Fibroblast of skin of abdomen (primary cell): ENCODE data around the gene NPLOC4.

ENCODE experiments used
- DNase-seq: peaks from one replicate; pipeline ENCODE4 v3.0.0-alpha.2; 2013

Gene NPLOC4

DNA sequence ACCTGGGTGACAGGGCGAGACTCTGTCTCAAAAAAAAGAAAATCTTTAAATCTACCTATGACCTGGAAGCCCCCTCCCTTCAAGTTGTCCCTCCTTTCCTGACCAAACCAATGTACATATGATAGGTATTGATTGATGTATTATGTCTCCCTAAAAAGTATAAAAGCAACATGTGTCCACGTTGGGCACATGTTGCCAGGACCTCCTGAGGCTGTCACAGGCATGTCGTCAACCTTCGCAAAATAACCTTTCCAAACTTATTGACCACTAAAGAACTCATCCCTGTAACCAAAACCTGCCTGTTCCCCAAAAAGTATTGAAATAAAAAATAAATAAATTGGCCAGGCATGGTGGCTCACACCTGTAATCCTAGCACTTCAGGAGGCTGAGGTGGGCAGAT is 25.1 kb upstream of the NPLOC4 start:
- no peak for DNase-seq

DNA sequence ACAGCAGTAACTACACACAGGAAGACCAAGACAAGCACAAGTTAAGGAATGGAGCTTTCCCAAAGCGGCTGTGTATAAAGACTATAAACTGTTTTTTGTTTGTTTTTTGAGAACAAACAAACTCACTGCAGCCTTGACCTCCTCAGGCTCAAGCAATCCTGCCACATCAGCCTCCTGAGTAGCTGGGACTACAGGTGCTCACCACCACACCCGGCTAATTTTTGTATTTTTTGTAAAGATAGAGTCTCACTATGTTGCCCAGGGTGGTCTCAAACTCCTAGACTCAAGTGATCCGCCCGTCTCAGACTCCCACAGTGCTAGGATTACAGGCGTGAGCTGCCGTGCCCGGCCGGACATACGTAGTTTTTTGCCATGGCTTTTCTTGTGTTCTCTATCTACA is 23.5 kb upstream of the NPLOC4 start:
- no peak for DNase-seq

DNA sequence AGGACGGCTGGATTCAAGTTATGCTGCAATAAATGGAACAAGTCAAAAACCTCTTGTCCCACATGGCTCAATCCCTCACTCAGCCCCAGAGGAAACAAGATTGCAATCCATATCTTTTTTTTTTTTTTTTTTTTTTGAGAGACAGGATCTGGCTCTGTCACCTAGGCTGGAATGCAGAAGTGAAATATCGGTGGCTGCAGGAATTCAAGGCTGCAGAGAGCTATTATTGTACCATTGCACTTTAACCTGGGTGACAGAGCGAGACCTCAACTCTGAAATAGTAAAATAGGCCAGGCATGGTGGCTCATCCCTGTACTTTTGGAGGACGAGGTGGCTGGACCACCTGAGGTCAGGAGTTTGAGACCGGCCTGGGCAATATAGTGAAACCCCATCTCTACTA is 22.1 kb upstream of the NPLOC4 start:
- no peak for DNase-seq

DNA sequence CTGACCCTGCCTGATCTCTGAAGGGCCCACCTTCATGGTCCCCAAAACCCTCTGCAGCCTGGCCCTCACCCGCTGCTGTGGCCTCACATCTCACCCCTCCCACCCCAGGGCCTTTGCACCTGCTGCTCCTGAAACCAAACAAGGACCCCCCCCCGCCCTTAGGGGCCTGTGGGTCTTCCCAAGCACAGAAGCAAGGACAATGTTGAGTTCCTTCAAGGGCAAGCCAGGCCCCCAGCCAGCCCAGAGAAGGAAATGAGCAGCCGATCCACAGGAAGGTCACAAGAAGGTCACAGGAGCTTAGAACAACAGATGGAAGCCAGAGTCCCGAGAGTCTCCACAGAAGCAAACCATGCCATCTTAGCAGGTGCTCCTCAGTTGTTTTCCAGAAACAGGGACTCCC is 19.9 kb upstream of the NPLOC4 start:
- no peak for DNase-seq

DNA sequence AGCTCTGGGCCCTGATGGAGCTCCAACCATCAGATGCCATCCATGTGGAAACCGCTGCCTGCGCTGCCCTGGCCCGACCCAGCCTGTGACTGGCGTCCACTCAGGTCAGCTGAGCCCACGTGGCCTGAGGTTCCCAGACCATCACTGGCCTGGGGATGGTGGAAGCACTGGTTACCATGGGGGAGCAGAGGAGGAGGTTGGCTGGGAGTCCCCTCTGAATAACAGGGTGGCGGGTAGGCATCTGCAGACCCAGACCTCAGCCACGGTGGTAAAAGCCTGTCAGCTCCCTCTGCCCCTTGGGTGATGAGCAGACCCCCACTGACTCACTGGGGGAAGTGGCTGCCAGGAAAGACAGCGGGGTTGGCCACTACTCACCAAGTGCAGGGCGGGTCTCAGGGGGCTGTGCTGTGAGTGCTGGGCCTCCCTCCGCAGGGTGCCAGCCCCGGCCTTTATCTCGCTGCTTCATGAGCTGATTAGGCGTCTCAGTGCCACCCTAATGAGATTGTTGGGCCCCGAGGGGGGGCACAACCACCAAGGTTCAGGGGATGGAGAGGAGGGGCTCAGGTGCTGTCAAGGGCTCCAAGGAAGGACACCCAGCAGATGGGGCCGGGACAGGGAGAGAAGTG is 19.3 kb upstream of the NPLOC4 start, which contains the start of gene PDE6G:
Gene PDE6G, minus strand, starts transcription at position 425 of the 626 bp plus-strand sequence. CDS start 3,237 bp downstream, outside the sequence.
- no peak for DNase-seq

DNA sequence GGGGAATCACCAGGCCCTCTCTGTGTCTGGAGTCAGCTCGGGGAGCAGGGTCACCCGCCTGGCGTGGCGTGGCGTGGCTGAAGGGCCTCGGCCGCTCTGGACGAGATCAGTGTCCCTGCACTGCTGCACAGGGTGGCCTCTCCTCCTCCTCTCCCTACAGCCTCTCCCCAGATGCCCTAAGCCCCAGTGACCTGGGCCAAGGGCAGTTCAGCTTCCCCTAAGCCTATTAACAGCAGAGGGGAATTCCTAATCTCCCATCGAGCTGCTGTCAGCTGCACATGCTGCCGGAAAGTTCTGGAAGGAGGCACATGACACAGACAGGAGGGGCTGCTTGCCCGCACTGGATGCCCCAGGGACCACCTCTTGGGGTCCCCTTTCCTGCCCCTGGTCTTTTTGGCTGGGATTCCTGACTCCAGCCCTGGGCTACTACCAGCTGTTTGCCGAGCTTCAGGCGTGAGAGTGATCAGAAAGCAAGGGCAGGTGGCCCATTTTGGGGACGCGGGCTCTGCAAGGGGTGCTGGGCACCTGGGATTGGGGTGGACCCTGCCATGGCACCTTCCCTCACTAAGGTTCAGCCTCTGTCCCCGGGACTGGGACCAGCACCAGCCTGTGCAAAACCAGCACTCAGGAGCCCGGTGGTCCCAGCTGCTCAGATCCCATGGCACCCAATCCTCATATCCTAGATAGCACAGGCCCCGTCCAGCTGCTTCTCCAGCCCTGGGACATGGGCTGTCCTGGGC is 18.6 kb upstream of the NPLOC4 start:
- no peak for DNase-seq

DNA sequence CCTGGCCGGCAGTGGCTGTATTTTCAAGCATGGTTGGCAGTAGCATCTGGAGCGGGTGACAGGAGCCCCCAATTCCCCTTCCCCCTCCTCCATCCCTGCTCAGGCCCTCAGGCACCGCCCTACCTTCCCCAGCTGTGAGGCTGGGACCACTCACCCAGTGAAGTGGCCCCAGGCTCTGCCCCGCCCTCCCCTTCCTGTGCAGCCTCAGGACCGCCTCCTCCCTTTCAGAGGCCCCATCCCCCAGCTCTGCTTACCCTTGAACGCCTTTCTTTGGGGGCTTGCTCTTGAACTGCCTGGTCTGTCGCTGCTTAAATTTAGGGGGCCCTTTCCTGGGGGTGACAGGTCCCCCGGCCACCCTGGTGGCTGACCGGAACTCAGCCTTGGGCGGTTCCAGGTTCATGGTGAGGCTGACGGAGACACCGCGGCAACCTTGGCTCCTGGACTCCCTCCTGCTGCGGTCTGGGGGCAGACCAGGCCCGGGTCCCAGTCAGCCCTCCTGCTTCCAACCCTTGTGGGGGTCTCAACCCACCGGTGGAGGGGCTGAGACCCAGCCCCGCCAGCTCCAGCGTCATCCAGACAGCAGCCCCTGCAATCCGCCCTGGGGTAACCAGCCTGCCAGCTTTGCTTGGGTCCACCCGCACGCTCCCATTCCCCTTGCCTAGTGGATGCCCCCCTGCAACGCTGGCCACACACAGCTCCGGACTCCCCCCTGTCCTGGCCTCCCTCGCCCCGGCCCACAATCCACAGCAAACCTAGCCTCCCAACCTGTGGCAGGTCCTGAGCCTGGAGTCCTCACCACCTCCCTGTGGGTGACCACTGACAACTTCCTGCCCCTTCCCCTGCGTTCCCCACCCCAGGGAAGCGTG is 16.2 kb upstream of the NPLOC4 start:
- no peak for DNase-seq

DNA sequence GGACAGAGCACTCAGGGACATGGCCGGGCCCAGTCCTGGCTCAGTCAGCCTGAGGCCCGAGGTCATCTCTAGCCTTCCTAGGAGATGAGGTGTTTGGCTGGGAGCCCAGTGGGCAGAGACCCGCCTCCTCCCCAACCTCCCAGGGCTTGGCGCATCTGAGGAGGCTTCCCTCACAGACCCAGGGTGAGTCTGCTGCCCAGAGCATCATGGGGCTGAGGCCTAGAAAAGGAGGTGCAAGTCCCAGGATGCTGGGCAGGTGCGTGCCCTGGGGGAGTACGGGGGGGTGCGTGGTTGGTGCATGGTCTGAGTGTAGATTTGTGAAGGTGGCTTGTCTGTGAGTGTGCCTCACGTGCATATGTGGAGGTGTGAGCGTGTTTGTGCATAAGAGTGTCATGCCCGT is 14.8 kb upstream of the NPLOC4 start:
- peak; percentile 77 for DNase-seq

DNA sequence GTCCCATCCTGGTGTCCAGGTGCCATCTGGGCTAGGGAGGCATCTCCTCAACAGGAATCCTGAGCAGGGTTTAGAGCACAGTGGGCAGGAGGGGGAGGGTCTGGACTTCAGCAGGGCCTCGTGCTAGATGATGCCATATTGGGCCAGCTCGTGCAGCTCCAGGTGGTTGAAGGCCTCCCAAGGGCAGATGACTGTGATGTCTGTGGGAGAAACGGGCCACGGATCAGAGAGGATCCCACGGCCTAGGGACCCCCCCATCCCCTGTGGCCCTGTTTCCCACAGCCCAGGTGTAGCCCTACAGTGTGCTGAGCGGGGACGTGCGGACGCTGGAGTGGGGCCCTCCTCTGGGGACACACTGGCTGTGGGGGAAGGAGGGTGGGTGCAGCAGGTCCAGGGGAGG is 14.0 kb upstream of the NPLOC4 start:
- no peak for DNase-seq

DNA sequence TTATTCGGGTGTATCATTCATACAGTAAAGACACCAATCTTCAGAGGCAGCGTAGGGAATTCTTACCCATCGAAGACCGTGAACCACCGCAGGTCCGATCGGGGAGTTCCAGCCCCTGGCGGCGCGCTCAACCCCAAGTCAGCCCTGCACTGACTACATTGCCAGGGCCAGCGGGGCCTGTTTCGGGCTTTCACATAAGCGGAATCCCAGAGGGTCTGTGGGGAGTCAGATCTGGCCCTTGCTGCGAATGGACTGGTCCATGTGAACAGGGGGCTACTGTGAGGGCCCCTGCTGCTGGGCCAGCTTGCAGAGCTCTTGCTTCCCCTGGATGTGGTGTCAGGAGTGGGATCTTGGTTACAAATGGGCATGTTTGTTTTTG is 11.8 kb upstream of the NPLOC4 start:
- no peak for DNase-seq

DNA sequence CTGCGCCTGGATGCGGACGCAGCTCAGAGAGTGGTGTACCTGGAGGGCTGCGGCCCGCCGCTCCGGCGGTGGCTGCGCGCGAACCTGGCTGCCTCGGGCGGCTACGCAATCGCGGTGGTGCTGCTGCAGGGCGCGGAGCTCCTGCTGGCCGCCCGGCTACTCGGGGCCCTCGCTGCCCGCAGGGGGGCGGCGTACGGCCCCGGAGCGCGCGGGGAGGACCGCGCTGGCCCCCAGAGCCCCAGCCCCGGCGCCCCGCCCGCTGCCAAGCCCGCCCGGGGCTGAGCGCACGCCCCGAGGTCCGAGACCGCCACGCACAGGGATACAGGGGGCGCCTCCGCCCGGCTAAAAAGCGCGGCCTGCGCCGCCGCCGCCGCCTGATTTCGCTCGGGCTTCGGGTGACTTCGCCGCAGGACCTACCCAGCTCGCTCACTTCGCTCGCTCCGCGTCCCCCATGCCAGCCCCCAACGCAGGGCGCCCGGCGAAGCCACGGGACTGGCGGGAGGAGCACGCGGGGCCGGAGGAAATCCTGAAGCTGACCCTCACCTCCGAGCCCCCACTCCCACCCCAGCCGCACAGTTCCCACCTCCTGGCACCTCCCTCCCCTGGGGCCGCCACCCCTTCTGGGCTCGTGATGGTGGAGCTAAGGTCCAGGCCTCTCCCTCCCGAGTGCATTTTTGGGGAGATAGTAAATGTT is 11.2 kb upstream of the NPLOC4 start:
- DNase-seq, result no peak

DNA sequence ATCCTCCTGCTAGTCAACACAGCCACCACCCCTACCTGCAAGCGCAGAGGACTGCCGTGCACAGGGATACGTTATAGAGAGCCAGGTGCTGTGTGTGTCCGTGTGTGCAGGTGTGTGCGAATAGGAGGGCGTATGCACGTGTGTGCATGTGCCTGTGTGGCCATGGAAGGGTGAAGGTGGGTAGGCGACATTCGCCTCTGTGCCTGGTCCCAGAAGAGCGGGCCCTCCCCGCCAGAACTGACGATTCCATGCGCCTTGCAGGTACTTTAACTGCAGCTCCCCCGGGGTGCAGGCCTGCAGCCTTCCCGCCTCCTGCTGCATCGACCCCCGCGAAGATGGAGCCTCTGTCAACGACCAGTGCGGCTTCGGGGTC is 10.7 kb upstream of the NPLOC4 start:
- DNase-seq, result no peak

DNA sequence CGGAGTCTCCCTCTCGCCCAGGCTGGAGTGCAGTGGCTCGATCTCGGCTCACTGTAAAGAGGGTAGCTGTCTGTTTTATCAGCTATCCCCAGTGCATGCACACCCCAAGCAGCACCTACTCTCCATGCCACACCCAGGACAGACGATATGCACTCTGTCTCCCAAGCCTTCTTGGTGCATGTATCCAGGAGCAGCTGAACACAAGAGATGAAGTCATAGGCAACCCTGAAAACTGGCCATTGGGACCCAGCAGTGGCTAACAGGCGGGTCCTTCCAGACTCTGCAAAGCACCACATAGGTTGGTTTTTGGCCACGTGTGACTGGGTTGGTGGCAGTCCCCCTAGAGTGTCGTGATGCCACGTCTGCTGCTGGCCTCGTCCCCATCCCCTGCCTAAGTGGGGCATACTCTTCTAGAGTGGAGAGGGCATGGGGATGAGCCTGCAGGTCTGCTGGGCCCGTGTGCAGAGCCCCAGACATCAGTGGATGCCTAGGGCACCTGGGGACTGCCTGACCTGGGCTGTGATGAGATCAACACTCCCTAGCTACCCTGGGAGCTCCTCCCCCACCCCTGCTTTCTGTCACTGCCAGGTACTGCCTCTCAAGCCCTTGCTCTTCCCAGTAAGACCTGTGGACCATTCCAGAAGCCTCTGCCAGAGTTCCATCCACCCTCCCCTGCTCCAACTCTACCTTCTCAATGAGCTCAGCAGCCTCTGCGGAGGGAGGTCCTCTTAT is 10.1 kb upstream of the NPLOC4 start:
- no peak for DNase-seq

DNA sequence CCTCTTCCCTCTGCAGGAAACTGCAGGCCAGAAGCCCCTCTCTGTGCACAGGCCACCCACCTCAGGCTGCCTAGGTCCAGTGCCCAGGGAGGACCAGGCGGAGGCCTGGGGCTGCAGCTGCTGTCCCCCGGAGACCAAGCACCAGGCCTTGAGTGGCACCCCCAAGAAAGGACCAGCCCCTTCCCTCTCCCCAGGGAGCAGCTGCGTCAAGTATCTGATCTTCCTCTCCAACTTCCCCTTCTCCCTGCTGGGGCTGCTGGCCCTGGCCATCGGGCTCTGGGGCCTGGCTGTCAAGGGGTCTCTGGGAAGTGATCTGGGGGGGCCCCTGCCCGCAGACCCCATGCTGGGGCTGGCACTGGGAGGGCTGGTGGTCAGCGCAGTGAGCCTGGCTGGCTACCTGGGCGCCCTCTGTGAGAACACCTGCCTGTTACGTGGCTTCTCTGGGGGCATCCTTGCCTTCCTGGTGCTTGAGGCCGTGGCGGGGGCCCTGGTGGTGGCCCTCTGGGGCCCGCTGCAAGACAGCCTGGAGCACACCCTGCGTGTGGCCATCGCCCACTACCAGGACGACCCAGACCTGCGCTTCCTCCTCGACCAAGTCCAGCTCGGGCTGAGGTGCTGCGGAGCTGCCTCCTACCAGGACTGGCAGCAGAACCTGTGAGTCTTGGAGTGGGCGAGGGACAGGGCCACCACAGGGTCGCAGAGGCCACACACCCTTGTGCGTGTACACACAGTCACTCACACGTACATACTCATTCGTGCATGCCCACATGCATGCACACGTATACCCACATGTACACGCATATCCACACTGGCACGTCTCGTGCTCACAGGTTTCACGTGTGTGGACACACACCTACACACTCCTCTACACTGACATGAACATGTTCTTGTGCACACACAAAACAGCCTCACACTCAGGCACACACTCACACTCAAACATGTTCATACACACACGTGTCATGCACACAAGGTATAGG is 8.4 kb upstream of the NPLOC4 start:
- DNase-seq, result no peak

DNA sequence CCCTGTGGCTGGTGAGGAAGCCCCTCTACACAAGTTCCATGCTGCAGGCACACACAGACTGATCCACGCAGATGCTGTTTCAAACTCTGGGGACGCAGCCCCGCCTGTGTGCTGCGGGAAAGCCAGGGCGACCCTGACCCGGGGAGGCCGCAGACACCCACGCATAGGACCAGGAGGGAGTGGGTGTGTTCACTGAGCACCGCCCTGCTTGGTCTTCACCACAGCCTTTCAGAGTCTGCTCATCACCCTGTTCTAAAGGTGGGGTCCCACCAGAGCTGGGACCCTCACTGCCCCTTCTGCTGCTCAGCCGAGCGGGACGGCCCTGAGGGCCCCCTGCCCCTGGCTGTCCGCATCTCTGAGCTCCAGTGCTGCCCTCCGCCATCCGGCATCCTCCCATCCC is 7.6 kb upstream of the NPLOC4 start:
- no peak for DNase-seq

DNA sequence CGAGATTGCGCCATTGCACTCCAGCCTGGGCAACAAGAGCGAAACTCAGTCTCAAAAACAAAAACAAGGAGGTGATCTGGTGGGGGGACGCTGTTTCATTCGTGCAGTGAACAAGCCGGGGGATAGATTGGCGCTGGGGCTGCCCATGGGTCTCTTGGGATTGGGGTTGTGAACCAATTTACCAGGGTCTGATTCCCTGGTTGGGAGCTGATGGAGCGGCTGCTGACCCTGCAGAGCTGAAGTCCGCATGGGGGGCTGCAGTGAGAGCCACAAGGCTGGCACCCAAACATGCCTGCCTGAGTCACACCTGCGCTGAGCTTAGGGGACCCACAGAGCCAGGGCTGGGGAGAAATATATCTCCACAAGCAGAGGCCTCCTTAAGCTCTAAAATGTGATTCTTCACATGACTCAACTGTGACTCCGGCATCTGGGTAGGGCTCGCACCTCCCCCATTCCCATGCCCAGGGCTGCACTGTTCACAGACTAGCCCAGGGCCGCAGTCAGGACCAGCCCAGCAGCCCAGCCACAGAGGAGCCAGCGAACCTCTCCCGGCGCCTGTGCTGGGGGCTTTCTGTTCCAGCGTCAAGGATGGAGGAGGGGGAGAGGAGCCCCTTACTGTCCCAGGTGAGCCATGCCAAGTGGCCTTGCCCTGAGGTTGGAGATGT is 5.0 kb upstream of the NPLOC4 start:
- peak; percentile 73 for DNase-seq

DNA sequence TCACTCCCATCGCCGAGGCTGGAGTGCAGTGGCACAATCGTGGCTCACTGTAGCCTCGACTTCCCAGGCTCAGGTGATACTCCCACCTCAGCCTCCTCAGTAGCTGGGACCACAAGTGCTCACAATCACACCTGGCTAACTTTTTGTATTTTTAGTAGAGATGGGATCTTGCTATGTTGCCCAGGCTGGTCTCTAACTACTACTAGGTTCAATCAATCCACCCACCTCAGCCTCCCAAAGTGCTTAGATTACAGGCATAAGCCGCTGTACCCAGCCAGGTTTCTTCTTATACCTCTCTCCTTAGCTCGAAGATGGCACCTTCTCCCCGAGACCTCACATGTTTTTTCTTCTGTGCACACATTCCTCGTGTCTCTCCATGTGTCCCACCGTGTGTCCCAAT is 3.1 kb upstream of the NPLOC4 start:
- DNase-seq, result no peak

DNA sequence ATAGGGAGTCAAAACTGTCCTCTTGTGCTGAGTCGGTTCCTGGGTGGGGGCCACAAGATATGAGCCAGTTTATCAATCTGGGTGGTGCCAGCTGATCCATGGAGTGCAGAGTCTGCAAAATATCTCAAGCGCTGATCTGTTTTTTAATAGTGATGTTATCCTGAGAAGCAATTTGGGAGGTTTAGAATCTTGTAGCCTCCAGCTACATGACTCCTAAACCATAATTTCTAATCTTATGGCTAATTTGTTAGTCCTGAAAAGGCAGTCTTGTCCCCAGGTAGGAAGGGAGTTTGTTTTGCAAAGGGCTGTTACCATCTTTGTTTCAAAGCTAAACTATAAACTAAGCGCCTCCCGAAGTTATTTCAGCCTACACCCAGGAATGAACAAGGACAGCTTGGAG is 1.8 kb upstream of the NPLOC4 start:
- no peak for DNase-seq

DNA sequence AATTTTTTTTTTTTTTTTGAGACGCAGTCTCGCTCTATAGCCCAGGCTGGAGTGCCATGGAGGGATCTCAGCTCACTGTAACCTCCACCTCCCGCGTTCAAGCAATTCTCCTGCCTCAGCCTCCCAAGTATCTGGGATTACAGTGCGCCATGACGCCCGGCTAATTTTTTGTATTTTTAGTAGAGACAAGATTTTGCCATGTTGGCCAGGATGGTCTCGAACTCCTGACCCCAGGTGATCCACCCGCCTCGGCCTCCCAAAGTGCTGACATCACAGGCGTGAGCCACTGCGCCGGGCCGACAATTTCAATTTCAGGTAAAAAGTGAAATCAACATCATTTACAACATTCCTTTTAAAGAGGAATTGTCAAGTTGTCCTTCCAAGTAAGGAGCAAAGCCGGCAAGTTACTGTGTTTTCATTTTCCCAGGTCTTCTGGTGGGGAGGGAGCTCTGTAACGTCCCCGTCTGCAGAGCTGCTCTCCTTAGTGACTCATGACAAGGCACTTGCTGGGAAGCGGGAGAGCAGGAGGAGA is 873 bp downstream of the NPLOC4 start:
- no peak for DNase-seq

DNA sequence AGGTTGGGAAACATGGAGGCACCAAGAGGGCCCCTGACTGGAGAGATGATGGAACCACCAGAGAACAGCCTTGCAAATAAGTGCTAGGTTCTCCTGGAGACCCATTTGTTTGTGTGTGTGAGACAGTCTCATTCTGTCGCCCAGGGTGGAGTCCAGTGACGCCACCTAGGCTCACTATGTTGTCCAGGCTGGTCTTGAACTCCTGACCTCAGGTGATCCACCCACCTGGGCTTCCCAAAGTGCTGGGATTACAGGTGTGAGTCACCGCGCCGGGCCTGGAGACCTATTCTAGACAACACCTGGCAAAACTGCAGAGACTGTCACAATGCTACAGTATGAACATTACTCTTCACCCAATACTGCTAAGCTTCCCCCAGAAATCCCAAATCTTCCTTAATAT is 1.5 kb downstream of the NPLOC4 start:
- DNase-seq, result no peak
